T-helper 17 cell (primary cell): Measurements from ENCODE around the gene LINC01488. TPM values are rescaled to one million over a fixed set of nuclear protein-coding genes. Genes with fewer than 3 reads are reported as not detected.

Experiments
- ATAC-seq: fragments of 150-1000 bp; cut with Tn5 transposase; 2 replicates; pipeline ENCODE4 v1.10.0; 2021; ENCODE audit warnings: mild to moderate bottlenecking, moderate library complexity
- DNase-seq, 3 donors: peaks; one replicate each; pipeline versions ENCODE4 v3.0.0 to v3.0.0-alpha.2; 2020 to 2021
- H3K9me3 ChIP-seq: one replicate; pipeline ENCODE4 v1.7.0; 2013; ENCODE audit warnings: low read length, mild to moderate bottlenecking; ENCODE audit not compliant: control insufficient read depth, poor library complexity, severe bottlenecking
- H3K27ac Mint-ChIP-seq: one replicate; pipeline ENCODE4 v1.8.0; 2022; ENCODE audit warnings: mild to moderate bottlenecking, moderate library complexity, mixed read lengths
- H3K27me3 Mint-ChIP-seq: one replicate; pipeline ENCODE4 v1.8.0; 2022; ENCODE audit warnings: mixed read lengths
- H3K36me3 Mint-ChIP-seq: one replicate; pipeline ENCODE4 v1.8.0; 2022; ENCODE audit warnings: low read depth, mixed read lengths
- H3K4me1 Mint-ChIP-seq: one replicate; pipeline ENCODE4 v1.8.0; 2022; ENCODE audit warnings: mild to moderate bottlenecking, mixed read lengths
- H3K4me3 Mint-ChIP-seq: one replicate; pipeline ENCODE4 v1.8.0; 2022; ENCODE audit warnings: mild to moderate bottlenecking, moderate library complexity, mixed read lengths
- total RNA-seq, 4 donors: library from RNA in 2 of 4; stranded (reverse) in 2 of 4; gene quantifications; one replicate each; pipeline ENCODE4 v1.2.3 and lab custom pipeline; 2022 to 2026

The LINC01488 gene
- total RNA-seq, 2 donors from 2014 or later = not detected

DNA sequence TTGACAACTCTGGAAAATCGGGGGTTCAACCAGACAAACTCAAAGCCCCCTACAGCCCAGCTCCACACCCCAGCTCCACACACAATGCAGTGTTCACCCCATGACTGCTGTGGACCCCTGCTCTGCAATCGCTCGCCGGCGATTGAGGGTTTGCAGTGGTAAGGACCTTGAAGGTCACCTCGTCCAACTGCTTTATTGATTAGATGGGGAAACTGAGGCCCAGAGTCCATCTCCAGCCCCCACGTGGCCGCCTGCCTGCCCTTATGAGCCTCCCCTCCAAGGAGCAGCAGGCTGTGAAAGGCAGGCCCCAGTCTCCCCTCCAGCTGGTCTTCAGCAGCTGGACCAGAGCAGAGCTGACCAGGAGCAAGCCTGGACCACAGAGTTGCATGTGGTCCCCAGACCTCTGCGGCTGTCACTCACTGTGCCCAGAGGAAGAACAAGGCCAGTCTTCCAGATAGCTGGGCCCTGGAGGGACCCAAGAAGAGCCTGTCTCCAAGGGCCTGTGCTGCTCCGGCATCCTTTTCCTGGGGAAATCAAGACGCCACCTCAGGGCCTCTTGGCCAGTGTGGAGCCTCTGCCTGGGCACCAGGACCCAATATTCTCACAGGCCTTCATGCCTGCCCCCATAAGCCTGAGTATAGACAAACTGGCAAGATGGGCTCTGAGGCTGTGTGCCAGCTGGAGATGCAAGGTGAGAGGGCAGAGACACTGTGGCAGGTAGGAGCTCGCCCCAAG, 8.8 kb upstream of the LINC01488 start:
- Mint-ChIP-seq H3K4me1 (peaks cover 4% of the 10 kb centered on the region), H3K36me3 (no peaks in the 10 kb centered on the region), H3K4me3 (no peak overlapping the region), H3K27me3 (peaks cover 10% of the 10 kb centered on the region), H3K27ac (no peak overlapping the region)
- ATAC-seq = no peak
- no peak for DNase-seq
- H3K9me3 ChIP-seq = no peaks in the 10 kb centered on the region

DNA sequence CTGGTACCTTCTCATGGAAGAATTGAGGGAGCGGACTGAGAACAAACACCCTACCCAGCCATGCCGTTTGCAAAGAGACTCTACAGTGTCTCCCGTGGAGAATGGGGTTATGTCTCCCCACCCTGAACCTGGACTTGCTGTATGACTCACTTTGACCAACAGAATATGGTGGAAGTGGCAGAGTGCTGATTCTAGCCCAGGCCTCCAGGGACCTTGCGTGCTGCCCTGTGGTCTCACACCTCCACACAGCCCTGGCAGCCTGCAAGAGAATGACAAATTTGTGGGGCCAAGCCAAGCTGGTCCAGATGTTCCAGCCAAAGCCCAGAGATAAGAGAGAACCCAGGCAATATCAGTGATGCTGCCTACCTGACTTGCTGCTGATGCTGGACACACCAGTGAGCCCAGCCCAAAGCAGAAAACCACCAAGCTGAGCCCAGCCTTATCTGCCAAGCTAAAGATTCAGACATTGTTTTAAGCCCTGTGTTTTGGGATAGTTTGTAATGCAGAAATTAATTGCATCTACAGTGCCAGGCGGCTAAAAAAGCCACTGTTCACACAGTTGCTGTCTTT, 8.1 kb upstream of the LINC01488 start:
- H3K9me3 ChIP-seq = no peaks in the 10 kb centered on the region
- DNase-seq = no peak
- Mint-ChIP-seq H3K4me1 (peaks cover 2% of the 10 kb centered on the region), H3K36me3 (no peaks in the 10 kb centered on the region), H3K27me3 (peaks cover 8% of the 10 kb centered on the region), H3K27ac (no peak overlapping the region), H3K4me3 (no peak overlapping the region)
- ATAC-seq = no peak

DNA sequence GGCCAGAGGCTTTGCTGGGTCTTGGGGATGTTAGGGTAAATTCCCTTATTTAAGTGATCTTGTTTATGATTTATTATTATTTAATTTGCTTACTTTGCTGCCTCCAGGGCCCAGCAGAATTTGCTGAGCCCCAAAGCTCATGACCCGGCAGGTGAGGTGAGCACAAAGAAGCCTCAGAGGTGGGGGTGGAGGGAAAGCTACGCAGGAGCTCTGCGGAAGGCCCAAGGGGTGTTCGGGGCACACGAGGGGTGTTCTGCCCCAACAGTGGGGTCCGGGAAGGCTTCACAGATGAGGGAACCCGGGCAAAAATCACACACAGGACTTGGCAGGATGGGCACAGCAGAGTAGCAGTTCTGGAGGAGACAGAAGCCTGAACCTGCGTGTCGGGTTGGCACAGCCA, 6.7 kb upstream of the LINC01488 start:
- H3K4me1 Mint-ChIP-seq = no peaks in the 10 kb centered on the region
- H3K27me3 Mint-ChIP-seq = peaks cover 11% of the 10 kb centered on the region
- H3K9me3 ChIP-seq = no peaks in the 10 kb centered on the region
- H3K27ac Mint-ChIP-seq = no peak overlapping the region
- no peak overlapping the region for H3K4me3 Mint-ChIP-seq
- H3K36me3 Mint-ChIP-seq = no peaks in the 10 kb centered on the region
- ATAC-seq (no peak), DNase-seq (no peak)

DNA sequence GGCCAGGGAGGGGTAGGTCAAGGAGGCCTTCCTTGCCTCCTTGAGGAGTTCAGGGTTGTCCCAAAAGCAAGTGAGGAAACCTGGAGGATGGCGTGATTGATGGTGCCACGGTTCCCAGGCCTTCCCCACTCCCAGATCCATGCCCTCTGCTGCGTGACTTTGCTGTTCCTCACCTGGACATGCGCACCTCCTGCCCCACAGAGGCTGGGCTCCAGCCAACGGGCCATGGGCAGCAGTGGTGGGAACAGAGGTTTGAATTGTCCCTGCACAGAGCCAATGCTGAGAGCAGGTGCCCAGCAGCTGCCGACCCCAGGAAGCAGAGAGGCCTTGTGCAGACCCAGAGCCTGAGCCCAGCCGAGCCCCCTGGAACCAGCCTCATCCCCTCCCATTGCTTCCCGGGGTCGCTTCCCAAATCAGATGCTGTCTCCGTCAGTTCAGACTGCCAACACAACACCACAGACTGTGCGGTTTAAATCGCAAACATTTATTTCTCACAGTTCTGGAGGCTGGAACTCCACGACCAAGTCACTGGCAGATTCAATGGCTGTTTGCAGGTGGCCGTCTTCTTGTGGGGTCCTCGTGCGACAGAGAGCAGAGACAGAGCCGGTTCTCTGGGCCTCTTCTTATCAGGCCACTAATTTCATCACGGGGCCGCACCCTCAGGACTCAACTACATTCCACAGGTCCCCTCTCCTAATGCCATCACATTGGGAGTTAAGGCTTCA, 6.2 kb upstream of the LINC01488 start:
- H3K9me3 ChIP-seq = no peaks in the 10 kb centered on the region
- H3K4me3 Mint-ChIP-seq = no peak overlapping the region
- DNase-seq (no peak), ATAC-seq (no peak)
- H3K4me1 Mint-ChIP-seq = no peaks in the 10 kb centered on the region
- no peak overlapping the region for H3K27ac Mint-ChIP-seq
- no peaks in the 10 kb centered on the region for H3K36me3 Mint-ChIP-seq
- peaks cover 12% of the 10 kb centered on the region for H3K27me3 Mint-ChIP-seq

DNA sequence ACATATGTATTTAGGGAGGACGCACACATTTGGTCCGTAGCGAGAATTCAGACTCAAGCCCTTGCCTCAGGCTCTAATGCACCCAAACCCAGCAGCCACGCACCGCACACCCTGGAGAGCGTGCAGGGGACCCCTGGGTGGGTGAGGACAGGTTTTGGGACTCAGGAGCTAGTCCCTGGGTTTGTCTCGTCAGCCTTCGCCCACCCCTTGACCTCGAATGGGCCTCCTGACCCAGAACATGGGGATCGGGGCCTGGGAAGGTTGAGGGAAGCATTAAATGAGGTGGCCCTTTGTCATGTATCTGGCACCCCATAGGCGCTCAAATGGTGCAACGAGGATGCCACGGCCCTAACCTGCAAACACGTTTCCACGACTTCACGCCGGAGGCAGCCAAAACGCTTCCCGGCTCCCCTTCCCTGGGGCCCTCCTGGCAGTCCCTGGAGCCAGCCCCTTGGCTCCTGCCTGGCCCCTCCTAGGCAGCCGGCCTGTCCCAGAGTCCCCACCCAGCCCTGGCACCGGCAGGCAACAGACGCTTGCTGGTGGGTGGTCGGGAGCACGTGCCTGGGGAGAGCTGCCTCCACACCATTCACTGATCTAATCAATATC, 5.5 kb upstream of the LINC01488 start:
- no peak for ATAC-seq
- Mint-ChIP-seq H3K27ac (no peak overlapping the region), H3K4me1 (no peaks in the 10 kb centered on the region), H3K27me3 (peaks cover 12% of the 10 kb centered on the region), H3K4me3 (no peak overlapping the region), H3K36me3 (no peaks in the 10 kb centered on the region)
- no peaks in the 10 kb centered on the region for H3K9me3 ChIP-seq
- DNase-seq = no peak

DNA sequence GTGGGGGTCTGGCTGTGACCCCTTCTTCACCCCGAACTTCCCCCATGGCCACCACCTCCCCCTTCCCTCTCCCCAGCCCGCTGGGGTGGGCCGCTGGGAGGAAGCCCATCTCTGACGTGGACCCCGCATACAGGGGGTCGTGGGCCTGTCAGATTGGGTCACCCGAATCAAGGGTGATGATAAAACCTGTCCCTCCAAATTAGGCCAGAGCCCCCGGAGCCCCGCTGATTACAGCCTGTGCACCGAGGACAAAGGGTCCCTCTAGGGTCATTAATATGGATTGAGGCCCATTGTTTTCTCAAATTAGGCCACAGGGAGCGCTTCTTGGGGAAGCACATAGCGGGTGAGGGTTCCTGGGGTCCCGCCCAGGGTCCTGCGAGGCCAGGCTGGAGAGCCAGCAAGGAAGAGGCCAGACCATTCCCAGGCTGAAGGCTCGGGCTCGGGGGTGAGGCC, 4.9 kb upstream of the LINC01488 start:
- no peak overlapping the region for H3K4me3 Mint-ChIP-seq
- H3K36me3 Mint-ChIP-seq = no peaks in the 10 kb centered on the region
- no peak for DNase-seq
- no peak overlapping the region for H3K27ac Mint-ChIP-seq
- peaks cover 12% of the 10 kb centered on the region for H3K27me3 Mint-ChIP-seq
- H3K4me1 Mint-ChIP-seq = no peaks in the 10 kb centered on the region
- no peak for ATAC-seq
- no peaks in the 10 kb centered on the region for H3K9me3 ChIP-seq

DNA sequence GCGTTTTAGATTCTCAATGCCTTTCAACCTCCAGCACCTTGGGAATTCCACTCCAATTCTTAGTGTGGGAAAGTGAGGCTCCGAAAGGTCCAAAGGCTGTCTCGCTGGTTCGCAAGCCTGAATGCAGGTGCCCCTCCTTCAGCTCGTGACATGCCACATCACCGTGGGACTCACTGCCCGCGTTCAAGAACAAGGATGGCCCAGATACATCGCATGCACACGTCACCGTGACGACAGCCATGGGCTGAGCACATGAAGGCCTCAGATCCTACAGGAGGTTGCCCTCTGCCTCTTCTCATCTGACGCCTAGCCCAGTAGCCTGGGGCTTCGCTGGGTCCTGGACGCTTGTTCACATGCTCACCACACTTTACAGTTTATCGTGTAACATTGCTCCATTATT, 4.4 kb upstream of the LINC01488 start:
- H3K9me3 ChIP-seq = no peaks in the 10 kb centered on the region
- Mint-ChIP-seq H3K27ac (no peak overlapping the region), H3K4me3 (no peak overlapping the region), H3K27me3 (peaks cover 10% of the 10 kb centered on the region), H3K36me3 (no peaks in the 10 kb centered on the region), H3K4me1 (no peaks in the 10 kb centered on the region)
- no peak for ATAC-seq
- no peak for DNase-seq

DNA sequence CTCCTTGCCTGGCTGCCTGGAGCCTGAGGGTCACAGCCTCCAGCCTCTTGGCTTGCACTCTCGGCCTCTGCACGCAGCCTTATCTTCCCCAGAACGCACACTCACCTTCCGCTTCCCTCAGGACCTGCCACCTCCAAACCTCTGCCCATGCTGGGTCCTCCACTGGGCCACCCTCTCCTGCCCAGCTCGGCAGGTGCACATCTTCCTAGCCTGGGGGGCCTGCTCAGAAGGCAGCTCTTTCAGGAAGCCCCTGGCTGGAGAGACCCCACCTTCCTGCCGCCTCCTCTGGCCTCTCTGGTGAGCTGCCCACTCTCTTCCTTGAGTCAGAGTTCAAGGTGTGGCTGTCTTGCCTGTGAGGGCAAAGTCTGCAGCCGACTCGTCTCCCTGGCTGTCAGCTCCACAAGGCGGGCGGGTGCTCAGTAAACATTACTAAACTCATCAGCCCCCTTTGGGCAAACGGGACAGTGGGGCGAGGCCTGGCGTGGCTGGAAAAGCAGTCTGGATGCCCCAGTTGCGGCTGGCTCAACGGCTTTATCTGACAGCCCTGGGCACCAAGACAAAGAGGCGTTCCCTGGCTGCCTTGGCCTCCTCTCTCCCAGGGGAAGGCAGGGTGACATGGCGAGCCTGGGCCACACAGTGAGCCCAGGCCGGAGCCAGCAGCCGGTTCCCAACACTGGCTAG, 1.7 kb upstream of the LINC01488 start:
- H3K9me3 ChIP-seq = no peaks in the 10 kb centered on the region
- no peaks in the 10 kb centered on the region for H3K4me1 Mint-ChIP-seq
- H3K27ac Mint-ChIP-seq = no peak overlapping the region
- peaks cover 4% of the 10 kb centered on the region for H3K27me3 Mint-ChIP-seq
- H3K4me3 Mint-ChIP-seq = no peak overlapping the region
- no peak for ATAC-seq
- H3K36me3 Mint-ChIP-seq = no peaks in the 10 kb centered on the region
- no peak for DNase-seq

DNA sequence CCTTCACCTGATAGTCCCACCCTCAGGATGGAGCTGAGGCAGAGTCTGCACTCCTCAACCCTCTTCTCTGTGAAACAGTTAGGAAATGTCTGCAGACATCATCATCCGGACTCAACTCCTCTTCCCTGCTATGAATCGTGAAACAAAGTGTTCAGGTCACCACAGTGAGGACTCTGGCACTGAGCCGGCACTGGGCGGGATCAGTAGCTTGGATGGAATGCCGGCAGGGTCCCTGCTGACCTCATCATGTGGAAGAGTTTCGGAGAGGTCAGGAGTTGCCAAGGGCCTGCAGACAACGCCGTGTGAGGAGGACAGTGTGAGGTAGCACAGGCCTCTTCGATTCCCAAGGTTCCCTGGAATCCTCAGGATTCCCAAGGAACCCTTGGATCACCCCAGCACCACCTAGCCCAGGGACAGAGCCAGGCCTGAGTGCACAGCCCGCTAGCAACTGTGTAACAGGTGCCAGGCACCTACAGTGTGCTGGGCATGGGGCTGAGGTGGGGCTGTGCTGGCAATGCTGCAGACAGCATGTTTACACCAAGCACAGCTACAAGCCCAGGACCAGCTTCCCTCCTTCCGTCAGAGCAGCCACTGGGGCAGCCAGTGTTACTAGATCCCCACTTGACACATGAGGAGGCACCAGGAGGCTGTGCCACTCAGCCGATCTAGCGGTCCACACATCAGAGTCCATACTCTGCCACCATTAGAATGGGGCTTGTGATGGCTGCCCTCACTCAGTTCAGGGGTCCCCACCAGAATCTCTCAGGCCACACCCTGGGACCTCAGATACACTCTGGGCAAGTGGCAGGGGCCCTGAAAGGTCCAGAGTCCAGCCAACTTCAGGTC, 693 bp upstream of the LINC01488 start:
- no peak for ATAC-seq

DNA sequence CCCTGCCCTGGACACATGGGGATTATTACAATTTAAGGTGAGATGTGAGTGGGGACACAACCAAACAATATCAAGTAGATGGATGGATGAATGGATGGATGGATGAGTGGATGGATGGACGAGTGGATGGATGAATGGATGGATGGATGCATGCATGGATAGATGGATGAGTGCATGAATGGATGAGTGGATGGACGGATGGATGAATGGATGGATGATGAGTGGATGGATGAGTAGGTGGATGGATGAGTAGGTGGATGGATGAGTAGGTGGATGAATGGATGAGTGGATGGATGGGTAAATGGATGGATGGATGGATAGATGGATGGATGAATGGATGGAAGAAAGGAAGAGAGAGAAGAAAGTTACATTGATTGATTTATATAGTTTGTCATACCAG, 859 bp downstream of the LINC01488 start:
- Mint-ChIP-seq H3K4me1 (no peaks in the 10 kb centered on the region), H3K27ac (no peak overlapping the region), H3K4me3 (no peak overlapping the region), H3K36me3 (no peaks in the 10 kb centered on the region), H3K27me3 (peaks cover 4% of the 10 kb centered on the region)
- H3K9me3 ChIP-seq = no peaks in the 10 kb centered on the region
- DNase-seq = no peak
- no peak for ATAC-seq

More for the DNA sequence above, 693 bp upstream of the LINC01488 start:
- no peaks in the 10 kb centered on the region for H3K4me1 Mint-ChIP-seq
- DNase-seq = no peak
- no peaks in the 10 kb centered on the region for H3K9me3 ChIP-seq
- H3K36me3 Mint-ChIP-seq = no peaks in the 10 kb centered on the region
- no peak overlapping the region for H3K4me3 Mint-ChIP-seq
- H3K27ac Mint-ChIP-seq = no peak overlapping the region
- H3K27me3 Mint-ChIP-seq = peaks cover 4% of the 10 kb centered on the region

DNA sequence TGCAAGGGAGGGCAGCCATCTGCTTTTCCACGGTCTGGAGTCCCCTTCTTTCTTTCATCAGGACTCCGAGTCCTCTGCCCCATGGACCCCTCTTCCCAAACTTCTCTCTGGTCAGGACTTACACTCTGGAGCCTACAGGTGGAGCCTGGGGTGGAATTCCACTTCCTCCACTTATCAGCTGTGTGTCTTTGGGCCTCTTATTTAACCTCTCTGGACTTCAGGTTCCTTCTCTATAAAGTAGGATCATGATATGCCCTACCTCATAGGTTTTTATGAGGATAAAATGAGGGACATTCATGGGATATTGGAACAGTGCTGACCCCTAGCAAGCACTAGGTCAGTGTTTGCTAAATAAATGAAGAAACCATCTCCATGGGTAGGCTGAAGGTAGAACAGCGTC, 1.7 kb downstream of the LINC01488 start:
- no peaks in the 10 kb centered on the region for H3K36me3 Mint-ChIP-seq
- DNase-seq (no peak), ATAC-seq (no peak)
- no peak overlapping the region for H3K27ac Mint-ChIP-seq
- H3K9me3 ChIP-seq = no peaks in the 10 kb centered on the region
- no peaks in the 10 kb centered on the region for H3K4me1 Mint-ChIP-seq
- peaks cover 4% of the 10 kb centered on the region for H3K27me3 Mint-ChIP-seq
- no peak overlapping the region for H3K4me3 Mint-ChIP-seq

DNA sequence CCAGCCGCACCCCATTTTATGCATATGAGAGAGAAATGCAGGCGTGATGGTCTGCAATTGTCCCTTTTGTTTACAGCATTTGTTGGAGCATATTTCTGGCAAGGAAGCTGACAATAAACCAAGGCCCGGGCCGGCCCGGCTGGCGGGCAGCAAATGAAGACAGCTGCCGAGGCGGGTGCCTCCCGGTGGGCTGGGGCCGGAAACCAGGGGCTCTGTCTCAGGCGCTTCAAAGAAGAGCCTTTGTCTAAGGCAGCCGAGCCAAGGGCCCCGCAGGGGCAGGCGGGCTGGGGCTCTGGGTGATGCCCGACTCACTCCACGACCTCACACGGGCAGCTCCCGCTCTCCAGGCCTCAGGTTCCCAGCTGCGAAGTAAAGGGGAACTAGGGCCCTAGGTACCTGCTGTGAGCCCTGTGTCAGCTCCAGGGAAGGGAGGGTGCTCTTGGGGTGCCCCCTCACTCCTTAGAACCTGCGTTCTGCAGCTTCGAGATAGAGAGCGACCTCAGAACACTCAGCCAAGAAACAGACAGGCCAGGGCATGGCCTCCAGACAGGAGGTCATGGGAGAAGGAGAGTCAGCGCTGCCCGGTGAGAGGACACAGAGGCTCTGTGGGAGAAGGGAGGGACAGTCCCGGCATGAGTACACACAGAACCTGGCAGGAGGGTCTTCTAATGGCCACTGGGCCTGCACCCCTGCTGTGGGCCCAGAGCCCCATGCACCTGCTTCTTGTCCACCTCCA, 2.4 kb downstream of the LINC01488 start:
- H3K9me3 ChIP-seq = no peaks in the 10 kb centered on the region
- H3K36me3 Mint-ChIP-seq = no peaks in the 10 kb centered on the region
- H3K27ac Mint-ChIP-seq = no peak overlapping the region
- DNase-seq (no peak), ATAC-seq (no peak)
- H3K4me1 Mint-ChIP-seq = no peaks in the 10 kb centered on the region
- peaks cover 4% of the 10 kb centered on the region for H3K27me3 Mint-ChIP-seq
- no peak overlapping the region for H3K4me3 Mint-ChIP-seq
